Osteoblast (primary cell): ENCODE results near the gene FBXL14. TPM values are rescaled to one million over a fixed set of nuclear protein-coding genes. Genes with fewer than 3 reads are reported as not detected.

Experiments used
- DNase-seq: peaks from one replicate; pipeline ENCODE4 v3.0.0; 2011; ENCODE audit warnings: low spot score, mixed read lengths; ENCODE audit not compliant: insufficient read length; ENCODE audit errors: missing footprints
- H2AFZ ChIP-seq: 2 replicates; pipeline ENCODE4 v1.6.0; 2011; ENCODE audit warnings: mild to moderate bottlenecking, low read length
- H3K27ac ChIP-seq: 2 replicates; pipeline ENCODE4 v1.5.1; 2011; ENCODE audit warnings: mild to moderate bottlenecking, low read depth, low read length, moderate library complexity
- H3K27me3 ChIP-seq: 2 replicates; pipeline ENCODE4 v1.6.0; 2012; ENCODE audit warnings: mild to moderate bottlenecking, control low read depth, inconsistent platforms, low read length, moderate library complexity; ENCODE audit not compliant: insufficient read depth
- H3K36me3 ChIP-seq: 2 replicates; pipeline ENCODE4 v1.5.1; 2011; ENCODE audit warnings: mild to moderate bottlenecking, low read length, control low read depth, moderate library complexity; ENCODE audit not compliant: insufficient read depth
- H3K4me1 ChIP-seq: 2 replicates; pipeline ENCODE4 v1.5.1; 2011; ENCODE audit warnings: mild to moderate bottlenecking, low read length, control low read depth, moderate library complexity; ENCODE audit not compliant: insufficient read depth
- H3K4me2 ChIP-seq: 2 replicates; pipeline ENCODE4 v1.6.0; 2011; ENCODE audit warnings: mild to moderate bottlenecking, low read length; ENCODE audit not compliant: insufficient read depth
- H3K4me3 ChIP-seq: fragments of 200-600 bp; sonication (generic); 3 replicates; pipeline ENCODE4 v1.5.1; 2012; ENCODE audit warnings: mild to moderate bottlenecking, low read length, inconsistent platforms; ENCODE audit not compliant: insufficient read depth
- H3K79me2 ChIP-seq: 2 replicates; pipeline ENCODE4 v1.6.0; 2012; ENCODE audit warnings: mild to moderate bottlenecking, low read length, control low read depth, inconsistent platforms; ENCODE audit not compliant: insufficient read depth
- H3K9me3 ChIP-seq: 2 replicates; pipeline ENCODE4 v1.5.1; 2011; ENCODE audit warnings: low read depth, low read length, control low read depth
- H4K20me1 ChIP-seq: 2 replicates; pipeline ENCODE4 v1.6.0; 2012; ENCODE audit warnings: mild to moderate bottlenecking, low read length, control low read depth; ENCODE audit not compliant: insufficient read depth
- CTCF ChIP-seq: IDR thresholded peaks from 2 replicates; pipeline ENCODE4 v1.5.1; 2011; ENCODE audit warnings: mild to moderate bottlenecking, low read depth, low read length, moderate library complexity; ENCODE audit errors: extremely low read depth
- total RNA-seq: library from RNA; depleted of rRNA; stranded (reverse); fragments of >200 nt; gene quantifications from 2 replicates; pipeline ENCODE4 v1.2.3, GENCODE V29; 2012

The FBXL14 gene
- total RNA-seq, 1 donor: 9.8 TPM

DNA sequence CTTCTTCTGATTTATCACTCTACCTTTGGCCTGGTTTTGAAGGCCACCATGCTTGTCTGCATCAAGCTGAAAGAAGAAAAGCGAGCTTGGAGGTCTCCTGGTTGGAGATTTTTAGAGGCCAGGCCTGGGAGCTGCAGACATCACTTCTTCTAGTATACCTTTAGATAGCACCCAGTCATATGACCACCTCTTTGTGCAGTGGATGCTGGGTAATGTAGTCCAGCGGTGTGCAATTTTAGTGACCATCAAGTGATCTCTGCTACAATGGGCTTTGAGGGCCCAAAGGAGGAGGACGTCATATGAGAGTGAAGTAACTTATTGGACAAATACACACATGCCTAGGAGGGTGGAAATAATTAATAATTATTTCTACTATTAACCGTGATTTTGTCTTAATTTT, 19.5 kb upstream of the FBXL14 start:
- Histone ChIP-seq H2AFZ (no peak overlapping the region), H3K27me3 (no peaks in the 10 kb centered on the region), H3K27ac (no peak overlapping the region), H3K4me2 (no peak overlapping the region), H3K4me3 (no peak overlapping the region), H4K20me1 (peaks cover 28% of the 10 kb centered on the region), H3K36me3 (no peaks in the 10 kb centered on the region), H3K79me2 (peaks cover 95% of the 10 kb centered on the region), H3K4me1 (peaks cover 26% of the 10 kb centered on the region), H3K9me3 (no peaks in the 10 kb centered on the region)
- no peak for DNase-seq
- TF ChIP-seq CTCF: no peak

- Histone ChIP-seq H3K4me3 (peak overlapping the region; percentile 35), H3K36me3 (no peaks in the 10 kb centered on the region), H2AFZ (no peak overlapping the region), H3K27me3 (no peaks in the 10 kb centered on the region), H3K79me2 (peaks cover 97% of the 10 kb centered on the region), H3K4me2 (peak overlapping the region; percentile 55), H3K4me1 (peaks cover 28% of the 10 kb centered on the region), H4K20me1 (peaks cover 20% of the 10 kb centered on the region), H3K27ac (peak overlapping the region; percentile 69), H3K9me3 (no peaks in the 10 kb centered on the region)
- peak; percentile 78 for DNase-seq
- no peak for TF ChIP-seq CTCF
Observed at GRCh38 chr12:1611803-1612572, 17.6 kb upstream of the FBXL14 start.

DNA sequence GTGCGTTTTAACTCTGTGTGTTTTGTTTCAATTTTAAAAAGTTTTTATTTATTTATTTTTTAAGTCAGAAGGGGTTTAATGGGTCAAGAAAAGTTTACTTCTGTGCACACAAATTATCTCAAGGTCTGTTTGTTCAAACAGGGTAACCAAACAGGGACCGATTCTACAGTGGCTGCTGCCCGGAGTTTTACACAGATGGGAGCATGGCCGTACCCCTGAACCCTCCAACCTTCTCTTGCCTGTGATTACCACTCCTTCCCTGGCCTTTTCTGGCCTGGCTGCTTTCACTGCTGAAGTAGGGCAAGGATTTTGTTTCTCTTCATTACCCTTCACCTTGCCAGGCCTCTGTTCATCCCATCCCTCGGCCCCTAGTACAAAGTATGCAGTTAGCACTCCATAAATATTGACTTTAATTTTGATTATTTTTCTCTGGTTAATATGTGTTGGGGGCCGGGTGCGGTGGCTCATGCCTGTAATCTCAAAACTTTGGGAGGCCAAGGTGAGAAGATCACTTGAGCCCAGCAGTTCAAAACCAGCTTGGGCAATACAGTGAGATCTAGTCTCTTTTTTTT, 15.8 kb upstream of the FBXL14 start:
- H3K4me1 ChIP-seq: peaks cover 45% of the 10 kb centered on the region
- H3K9me3 ChIP-seq: no peaks in the 10 kb centered on the region
- peaks cover 87% of the 10 kb centered on the region for H3K79me2 ChIP-seq
- no peak for DNase-seq
- H4K20me1 ChIP-seq: peaks cover 17% of the 10 kb centered on the region
- TF ChIP-seq CTCF: no peak
- no peak overlapping the region for H3K27ac ChIP-seq
- H3K4me3 ChIP-seq: no peak overlapping the region
- no peaks in the 10 kb centered on the region for H3K27me3 ChIP-seq
- no peak overlapping the region for H3K4me2 ChIP-seq
- no peaks in the 10 kb centered on the region for H3K36me3 ChIP-seq
- no peak overlapping the region for H2AFZ ChIP-seq

DNA sequence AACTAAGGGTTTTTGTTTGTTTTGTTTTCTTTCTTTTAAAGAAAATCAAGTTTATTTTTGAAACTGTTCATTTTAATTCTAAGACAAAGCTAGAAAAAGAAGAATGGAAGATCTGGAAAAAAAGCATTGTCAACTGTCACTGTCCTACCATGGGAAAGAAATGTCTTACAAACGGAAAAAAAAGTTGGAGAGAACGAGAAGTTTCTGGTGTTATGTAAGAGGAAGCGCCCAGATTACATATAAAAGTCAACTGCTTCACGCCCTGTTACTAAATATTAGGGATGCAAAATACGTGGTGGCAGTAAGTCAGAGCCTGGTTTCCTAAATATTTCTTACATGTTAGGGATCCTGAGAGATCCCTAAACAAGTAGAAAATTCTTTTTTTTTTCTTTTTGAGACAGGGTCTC, 14.3 kb upstream of the FBXL14 start:
- peak overlapping the region; percentile 12 for H3K27ac ChIP-seq
- no peak overlapping the region for H2AFZ ChIP-seq

More for the DNA sequence above, 14.3 kb upstream of the FBXL14 start:
- Histone ChIP-seq H3K27me3 (no peaks in the 10 kb centered on the region), H3K4me3 (no peak overlapping the region), H3K9me3 (no peaks in the 10 kb centered on the region), H4K20me1 (peaks cover 17% of the 10 kb centered on the region), H3K79me2 (peaks cover 86% of the 10 kb centered on the region), H3K4me2 (no peak overlapping the region), H3K36me3 (no peaks in the 10 kb centered on the region), H3K4me1 (peaks cover 59% of the 10 kb centered on the region)
- no peak for TF ChIP-seq CTCF
- no peak for DNase-seq
